IPS-20b (cell line): ENCODE measurements around the gene CPA4.

Experiments
- H3K27ac ChIP-seq: one replicate; pipeline ENCODE4 v1.5.1; 2013; ENCODE audit warnings: low read length
- H3K27me3 ChIP-seq: 2 replicates; pipeline ENCODE4 v1.6.1; 2013; ENCODE audit warnings: mild to moderate bottlenecking, low read length, inconsistent platforms; ENCODE audit not compliant: insufficient read depth
- H3K36me3 ChIP-seq: 2 replicates; pipeline ENCODE4 v1.6.1; 2013; ENCODE audit warnings: low read depth, mild to moderate bottlenecking, inconsistent platforms, low read length, moderate library complexity; ENCODE audit not compliant: insufficient read depth
- H3K4me1 ChIP-seq: 2 replicates; pipeline ENCODE4 v1.6.1; 2013; ENCODE audit warnings: mild to moderate bottlenecking, control low read depth, inconsistent platforms, low read length, moderate library complexity; ENCODE audit not compliant: insufficient read depth
- H3K4me3 ChIP-seq: 2 replicates; pipeline ENCODE4 v1.5.1; 2013; ENCODE audit warnings: mild to moderate bottlenecking, low read length, inconsistent platforms
- H3K9ac ChIP-seq: 2 replicates; pipeline ENCODE4 v1.6.1; 2013; ENCODE audit warnings: low read depth, mild to moderate bottlenecking, inconsistent platforms, low read length, moderate library complexity
- H3K9me3 ChIP-seq: 2 replicates; pipeline ENCODE4 v1.6.1; 2013; ENCODE audit warnings: mild to moderate bottlenecking, low read depth, low read length, inconsistent platforms; ENCODE audit not compliant: insufficient read depth

Gene CPA4

DNA sequence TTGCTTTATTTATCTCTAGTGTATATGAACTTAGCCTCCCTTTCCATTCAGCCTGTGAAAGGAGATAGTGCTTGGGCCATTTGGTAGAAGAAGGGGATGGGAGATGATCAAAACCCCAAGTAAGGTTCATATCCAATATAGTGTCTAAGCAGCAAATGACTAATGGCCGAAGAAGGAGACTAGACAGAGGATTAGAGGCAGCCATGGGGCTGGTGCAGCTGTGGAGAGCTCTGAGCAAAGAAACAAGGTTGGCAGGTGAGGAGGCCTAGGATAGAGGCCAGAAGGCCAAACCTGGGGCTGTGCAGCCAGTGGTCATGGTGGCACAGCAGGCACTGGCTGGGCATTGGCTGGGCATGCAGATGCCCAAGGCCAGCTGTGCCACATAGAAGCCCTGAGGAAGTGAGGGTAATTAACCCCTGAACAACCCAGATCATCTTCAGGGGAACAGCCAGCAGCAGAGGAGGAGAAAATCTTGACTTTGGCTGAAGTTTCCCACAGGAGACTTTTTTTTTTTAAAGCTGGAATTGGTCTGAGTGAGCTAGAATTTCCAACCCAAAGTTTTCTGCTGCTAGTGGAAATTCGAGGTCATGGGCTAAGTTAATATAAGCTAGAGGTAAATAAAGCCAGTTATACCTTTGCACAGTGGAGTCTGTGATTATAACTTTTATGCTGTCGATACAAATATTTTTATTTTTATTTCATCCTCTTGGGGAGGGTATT is 77.0 kb downstream of the CPA4 start:
- H3K9ac ChIP-seq = no peak overlapping the region
- H3K27me3 ChIP-seq = no peaks in the 10 kb centered on the region
- no peak overlapping the region for H3K27ac ChIP-seq
- H3K36me3 ChIP-seq = no peaks in the 10 kb centered on the region
- no peaks in the 10 kb centered on the region for H3K9me3 ChIP-seq
- H3K4me3 ChIP-seq = no peak overlapping the region
- H3K4me1 ChIP-seq = peaks cover 21% of the 10 kb centered on the region; the same call in 1 of the 2 replicates

DNA sequence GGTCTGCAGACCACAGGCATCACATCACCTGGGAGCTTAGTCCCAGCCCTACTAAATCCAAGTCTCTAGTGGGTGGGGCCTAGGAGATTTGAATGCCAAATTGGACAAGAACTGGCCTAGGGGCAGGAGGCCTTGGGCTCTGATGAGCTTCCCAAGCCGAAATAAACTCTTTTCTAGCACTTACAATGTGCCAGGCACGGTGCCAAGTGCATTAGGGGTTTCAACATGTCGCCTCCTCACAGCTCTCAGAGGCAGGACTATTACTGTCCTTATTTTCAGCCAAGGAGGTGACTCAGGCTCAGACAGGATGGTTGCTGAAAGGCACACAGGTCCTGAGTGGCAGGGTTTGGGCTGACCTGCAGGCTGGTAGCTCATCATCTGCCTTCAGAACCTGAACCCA is 78.1 kb downstream of the CPA4 start:
- Histone ChIP-seq H3K4me1 (peaks cover 13% of the 10 kb centered on the region; the same call in 1 of the 2 replicates), H3K27ac (no peak overlapping the region), H3K4me3 (no peak overlapping the region), H3K27me3 (no peaks in the 10 kb centered on the region), H3K9ac (no peak overlapping the region), H3K36me3 (no peaks in the 10 kb centered on the region), H3K9me3 (peaks cover 8% of the 10 kb centered on the region)

DNA sequence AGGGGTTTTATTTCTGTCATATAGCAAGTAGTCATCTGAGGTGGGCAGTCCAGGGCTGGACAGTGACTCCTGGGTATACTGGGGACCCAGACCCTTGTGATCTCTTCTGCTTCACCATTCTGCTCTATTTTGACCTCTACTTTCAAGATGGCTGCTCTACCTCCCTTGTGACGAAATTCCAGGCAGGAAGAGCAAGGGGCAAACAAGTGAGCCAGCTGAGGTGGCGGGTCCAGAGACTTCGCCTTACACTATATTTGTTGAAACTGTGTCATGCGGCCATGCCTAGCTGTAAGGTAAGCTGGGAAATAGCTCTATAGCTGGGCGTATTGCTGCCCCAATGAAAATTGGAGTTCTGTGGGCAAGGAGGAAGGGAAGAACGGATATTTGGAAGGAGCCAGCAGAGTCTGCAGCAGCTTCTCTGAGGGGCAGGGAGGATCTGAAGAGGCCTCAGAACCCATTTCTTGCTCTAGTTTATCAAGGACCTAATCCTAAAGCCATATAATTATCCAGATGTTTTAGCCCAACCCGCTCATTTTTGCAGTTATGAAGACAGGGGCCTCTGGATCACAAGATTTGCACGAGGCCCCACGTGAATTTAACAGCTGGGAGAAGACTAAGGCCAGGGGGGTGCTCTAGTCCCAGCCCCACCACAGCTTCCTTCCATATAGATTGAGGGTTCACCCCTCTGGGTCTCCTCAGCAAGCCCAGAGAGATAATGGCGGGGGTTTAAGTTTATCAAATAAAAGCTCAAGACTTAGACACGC is 79.6 kb downstream of the CPA4 start:
- Histone ChIP-seq H3K9ac (peak overlapping the region; percentile 35; the same call in 1 of the 2 replicates), H3K9me3 (peaks cover 15% of the 10 kb centered on the region), H3K27ac (no peak overlapping the region), H3K4me3 (no peak overlapping the region), H3K27me3 (no peaks in the 10 kb centered on the region), H3K4me1 (peaks cover 13% of the 10 kb centered on the region; the same call in 1 of the 2 replicates), H3K36me3 (no peaks in the 10 kb centered on the region)
